WERI-Rb-1 (cell line): ENCODE data around the gene MAG.

Experiments used
- DNase-seq: peaks from one replicate; pipeline ENCODE4 v3.0.0-alpha.2; 2020
- H3K27ac ChIP-seq: fragments of 250-450 bp; sonication (Bioruptor Pico); 2 replicates; pipeline ENCODE4 v1.5.1; 2020; ENCODE audit warnings: mild to moderate bottlenecking, moderate library complexity
- H3K27me3 ChIP-seq: fragments of 250-450 bp; sonication (Bioruptor Pico); 2 replicates; pipeline ENCODE4 v1.5.1; 2021; ENCODE audit warnings: mild to moderate bottlenecking, low read depth, moderate library complexity; ENCODE audit not compliant: insufficient read depth, severe bottlenecking
- H3K36me3 ChIP-seq: fragments of 250-450 bp; sonication (Bioruptor Pico); 2 replicates; pipeline ENCODE4 v1.5.1; 2020; ENCODE audit warnings: mild to moderate bottlenecking, moderate library complexity
- H3K4me3 ChIP-seq: 2 replicates; pipeline ENCODE4 v1.5.1; 2011; ENCODE audit warnings: low read depth, mild to moderate bottlenecking, control low read depth, low read length
- H3K9me3 ChIP-seq: fragments of 250-450 bp; sonication (Bioruptor Pico); 2 replicates; pipeline ENCODE4 v1.5.1; 2021; ENCODE audit warnings: mild to moderate bottlenecking, moderate library complexity; ENCODE audit not compliant: severe bottlenecking
- CTCF ChIP-seq: IDR thresholded peaks from 2 replicates; pipeline ENCODE4 v1.5.1; 2011; ENCODE audit warnings: low read depth, mild to moderate bottlenecking, control low read depth, inconsistent platforms, low read length

The MAG gene

GRCh38 chr19:35328851-35329285 is 36.9 kb downstream of the MAG start, which contains the start of gene CD22:
Gene CD22, plus strand, starts transcription at chr19:35329187. Its CDS starts 2,854 bp downstream, at chr19:35332041.
- Histone ChIP-seq H3K27ac (no peak within 1 kb of the TSS), H3K27me3 (no peaks in the 10 kb centered on the region), H3K9me3 (no peaks in the 10 kb centered on the region), H3K36me3 (no peaks in the 10 kb centered on the region), H3K4me3 (no peak within 1 kb of the TSS)
- no peak for TF ChIP-seq CTCF
- DNase-seq, result no peak

- H3K27me3 ChIP-seq, result no peaks in the 10 kb centered on the region
- no peaks in the 10 kb centered on the region for H3K9me3 ChIP-seq
- H3K36me3 ChIP-seq, result no peaks in the 10 kb centered on the region
- H3K4me3 ChIP-seq, result no peak overlapping the region
- no peak for TF ChIP-seq CTCF
- H3K27ac ChIP-seq, result no peak overlapping the region
- DNase-seq, result no peak
Measured at GRCh38 chr19:35329323-35329722, 37.4 kb downstream of the MAG start.

- no peak overlapping the region for H3K4me3 ChIP-seq
- no peak overlapping the region for H3K27ac ChIP-seq
- no peaks in the 10 kb centered on the region for H3K36me3 ChIP-seq
Measured at GRCh38 chr19:35330475-35330874, 38.5 kb downstream of the MAG start.

GRCh38 chr19:35331551-35332214 is 39.7 kb downstream of the MAG start:
- TF ChIP-seq CTCF, result no peak
- Histone ChIP-seq H3K27me3 (no peaks in the 10 kb centered on the region), H3K4me3 (no peak overlapping the region), H3K27ac (no peak overlapping the region), H3K9me3 (no peaks in the 10 kb centered on the region), H3K36me3 (no peaks in the 10 kb centered on the region)
- DNase-seq, result no peak

More at GRCh38 chr19:35330475-35330874, 38.5 kb downstream of the MAG start:
- no peaks in the 10 kb centered on the region for H3K9me3 ChIP-seq
- TF ChIP-seq CTCF, result no peak
- H3K27me3 ChIP-seq, result no peaks in the 10 kb centered on the region
- DNase-seq, result no peak

DNA sequence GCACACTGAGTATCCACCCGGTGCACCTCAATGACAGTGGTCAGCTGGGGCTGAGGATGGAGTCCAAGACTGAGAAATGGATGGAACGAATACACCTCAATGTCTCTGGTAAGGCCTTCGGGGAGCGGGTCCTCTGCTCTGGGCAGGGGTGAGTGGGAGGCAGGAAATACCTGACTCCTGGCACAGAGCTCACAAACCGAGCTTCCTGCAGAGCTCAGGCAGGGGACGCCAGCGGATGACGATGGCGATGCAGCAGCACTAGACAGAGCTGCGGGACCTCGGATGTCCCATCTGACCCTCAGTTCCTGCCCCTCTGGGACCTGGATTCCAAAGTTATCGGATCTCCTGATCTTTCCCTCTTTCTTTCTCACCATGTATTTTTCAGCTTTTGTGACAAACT is 40.9 kb downstream of the MAG start:
- no peak for TF ChIP-seq CTCF
- Histone ChIP-seq H3K4me3 (no peak overlapping the region), H3K9me3 (no peaks in the 10 kb centered on the region), H3K36me3 (no peaks in the 10 kb centered on the region), H3K27me3 (no peaks in the 10 kb centered on the region), H3K27ac (no peak overlapping the region)
- DNase-seq, result no peak

- DNase-seq, result no peak
- Histone ChIP-seq H3K9me3 (no peaks in the 10 kb centered on the region), H3K27me3 (no peaks in the 10 kb centered on the region), H3K27ac (no peak overlapping the region), H3K4me3 (no peak overlapping the region), H3K36me3 (no peaks in the 10 kb centered on the region)
- no peak for TF ChIP-seq CTCF
Measured at GRCh38 chr19:35334144-35334753, 42.3 kb downstream of the MAG start.
